Inflammatory macrophage treated with lipopolysaccharide for 4 hours (primary cell): Measurements from ENCODE around the gene LRRC74B.
"Not testable (repeated sequence)": the region's sequence is repeated elsewhere in the genome, so short reads cannot be mapped to it uniquely, and the experiment has no call there.

Experiments
- DNase-seq: peaks from one replicate; pipeline ENCODE4 v3.0.0-alpha.2; 2020

Gene LRRC74B

GRCh38 chr22:21055880-21056319 lies 10.2 kb downstream of the LRRC74B start:
- DNase-seq: peak; percentile 15

- not testable (repeated sequence) for DNase-seq
These were observed 14.6 kb downstream of the LRRC74B start for GRCh38 chr22:21060363-21060762.

DNA sequence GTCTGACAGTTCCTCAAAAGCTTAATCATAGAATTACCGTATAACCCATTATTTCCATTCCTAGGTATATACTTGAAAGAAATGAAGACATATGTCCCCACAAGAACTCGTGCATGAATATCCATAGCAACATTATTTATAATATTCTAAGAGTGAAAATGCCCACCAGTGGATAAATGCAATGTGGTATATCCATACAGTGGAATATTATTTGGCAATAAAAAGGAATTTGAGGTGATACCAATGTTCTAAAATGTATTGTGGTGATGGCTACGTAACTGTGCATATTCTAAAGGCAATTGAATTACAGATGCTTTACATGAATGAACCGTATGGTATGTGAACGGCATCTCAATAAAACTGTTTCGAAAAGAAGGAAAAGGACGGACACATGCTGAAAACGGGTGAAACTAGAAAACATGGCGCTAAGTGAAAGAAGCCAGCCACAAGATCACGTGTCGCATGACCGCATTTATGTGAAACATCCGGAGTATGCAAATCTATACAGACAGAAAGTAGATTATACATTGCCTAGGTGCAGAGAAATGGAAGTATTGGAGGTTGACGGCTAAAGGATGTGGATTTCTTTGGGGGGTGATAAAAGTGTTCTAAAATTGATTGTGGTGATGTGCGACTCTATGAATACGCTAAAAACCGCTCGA lies 16.0 kb downstream of the LRRC74B start:
- DNase-seq: not testable (repeated sequence)

DNA sequence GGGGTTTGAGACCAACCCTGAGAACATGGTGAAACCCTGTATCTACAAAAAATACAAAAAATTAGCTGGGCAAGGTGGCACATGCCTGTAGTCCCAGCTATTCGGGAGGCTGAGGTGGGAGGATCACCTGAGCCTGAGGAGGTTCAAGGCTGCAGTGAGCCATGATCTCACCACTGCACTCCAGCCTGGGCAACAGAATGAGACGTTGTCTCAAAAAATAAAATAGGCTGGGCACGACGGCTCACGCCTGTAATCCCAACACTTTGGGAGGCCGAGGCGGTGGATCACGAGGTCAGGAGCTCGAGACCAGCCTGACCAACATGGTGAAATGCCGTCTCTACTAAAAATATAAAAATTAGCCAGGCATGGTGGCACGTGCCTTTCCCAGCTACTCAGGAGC lies 18.7 kb downstream of the LRRC74B start:
- not testable (repeated sequence) for DNase-seq

GRCh38 chr22:21064917-21065864 lies 19.4 kb downstream of the LRRC74B start:
- DNase-seq: no peak

DNA sequence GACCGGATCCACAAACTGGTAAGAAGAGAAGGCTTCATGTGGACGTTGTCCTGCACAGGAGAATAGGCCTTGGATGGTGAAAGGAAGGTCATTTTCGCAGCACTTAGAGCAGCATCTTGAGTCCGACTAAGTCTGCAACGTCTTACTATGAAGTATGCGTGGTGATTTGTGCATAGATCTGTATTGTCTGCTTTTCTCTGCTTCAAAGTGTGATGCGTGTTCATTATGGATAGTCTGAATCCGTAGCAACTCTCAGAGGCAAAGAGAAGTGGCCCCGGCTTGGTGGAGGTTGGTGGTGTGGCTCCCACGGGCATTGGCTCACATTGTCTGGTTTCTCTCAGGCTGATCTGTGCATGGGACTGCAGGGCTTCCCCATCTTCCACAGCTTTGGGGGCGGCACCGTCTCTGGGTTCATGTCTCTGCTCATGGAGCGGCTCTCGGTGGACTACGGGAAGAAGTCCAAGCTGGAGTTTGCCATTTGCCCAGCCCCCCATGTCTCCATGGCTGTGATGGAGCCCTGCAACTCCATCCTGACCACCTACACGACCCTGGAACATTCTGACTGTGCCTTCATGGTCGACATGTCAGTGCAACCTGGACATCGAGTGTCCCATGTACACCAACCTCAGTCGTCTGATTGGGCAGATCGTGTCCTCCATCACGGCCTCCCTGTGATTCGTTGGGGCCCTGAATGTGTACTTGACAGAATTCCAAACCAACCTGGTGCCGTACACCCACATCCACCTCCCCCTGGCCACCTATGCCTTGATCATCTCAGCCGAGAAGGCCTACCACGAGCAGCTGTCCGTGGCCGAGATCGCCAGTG lies 21.5 kb downstream of the LRRC74B start:
- no peak for DNase-seq

GRCh38 chr22:21067901-21068680 lies 22.3 kb downstream of the LRRC74B start:
- DNase-seq: no peak

DNA sequence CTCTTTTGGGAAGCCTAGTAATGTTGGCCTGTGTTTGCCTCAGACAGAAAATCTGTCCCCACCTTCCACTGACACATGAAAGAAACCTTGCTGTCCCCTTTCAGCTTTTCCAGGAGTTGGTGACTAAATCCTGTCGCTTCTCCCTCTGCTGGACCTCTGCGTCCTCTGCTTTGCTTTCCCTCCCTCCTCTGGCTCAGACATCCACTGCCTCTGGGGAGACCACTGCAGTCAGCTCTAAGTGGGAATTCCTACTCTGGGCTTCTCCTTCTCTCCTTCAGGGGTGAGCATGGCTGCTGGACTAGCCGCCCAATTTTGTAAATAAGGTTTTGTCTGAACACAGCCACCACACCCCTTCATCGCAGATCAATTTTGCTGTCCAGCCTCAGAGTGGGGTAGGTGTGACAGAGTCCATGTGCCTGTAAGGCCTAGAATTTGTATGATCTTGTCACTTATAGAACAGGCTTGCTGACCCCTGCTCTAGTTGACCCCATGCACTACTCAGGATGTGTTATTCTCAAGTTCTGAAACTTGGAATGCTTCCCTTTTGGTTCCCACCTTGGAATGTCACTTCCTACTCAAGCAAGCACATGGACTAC lies 23.0 kb downstream of the LRRC74B start:
- DNase-seq: no peak

DNA sequence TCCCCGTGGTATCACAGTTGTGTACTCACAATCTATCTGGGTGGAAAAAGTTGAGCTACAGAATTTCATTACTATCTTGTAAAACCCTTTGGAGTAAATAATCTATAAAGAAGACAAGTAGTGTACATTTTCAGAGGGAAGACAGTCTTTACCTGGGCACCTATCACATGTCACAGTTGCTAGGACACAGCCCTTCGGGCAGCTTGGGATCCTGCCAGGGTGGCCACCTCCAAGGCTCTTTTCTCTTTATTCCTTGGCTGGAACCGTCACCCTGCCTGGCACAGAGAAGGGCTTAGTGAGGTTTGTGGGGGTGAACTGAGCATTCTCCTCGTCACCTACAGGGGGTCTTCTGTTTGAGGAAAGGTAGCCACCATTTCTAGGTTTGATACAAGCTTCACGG lies 23.6 kb downstream of the LRRC74B start:
- no peak for DNase-seq

- DNase-seq: no peak
These were observed 25.2 kb downstream of the LRRC74B start for GRCh38 chr22:21070690-21071615.

GRCh38 chr22:21071796-21072195 lies 26.1 kb downstream of the LRRC74B start:
- DNase-seq: not testable (repeated sequence)

- no peak for DNase-seq
These were observed 27.3 kb downstream of the LRRC74B start for GRCh38 chr22:21073023-21073422.

DNA sequence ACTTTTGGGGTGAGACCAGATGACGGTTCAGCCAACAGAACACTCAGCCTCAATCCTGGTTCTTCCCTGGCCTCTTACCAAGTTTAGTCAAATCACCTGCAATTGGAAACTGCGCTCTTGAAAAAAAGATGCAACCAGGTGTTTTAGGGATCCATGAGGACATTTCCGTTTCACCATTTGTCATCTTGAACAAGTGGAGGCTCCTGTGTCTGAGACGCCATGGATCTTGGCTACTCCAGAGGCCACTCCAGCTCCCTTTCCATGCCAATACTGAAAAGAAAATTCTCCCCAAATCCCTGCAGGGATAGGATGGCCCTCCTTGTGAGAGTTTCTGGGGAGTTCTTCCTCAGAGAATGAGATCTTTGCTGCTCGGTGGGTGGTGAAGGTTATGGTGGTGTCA lies 27.7 kb downstream of the LRRC74B start:
- DNase-seq: no peak

DNA sequence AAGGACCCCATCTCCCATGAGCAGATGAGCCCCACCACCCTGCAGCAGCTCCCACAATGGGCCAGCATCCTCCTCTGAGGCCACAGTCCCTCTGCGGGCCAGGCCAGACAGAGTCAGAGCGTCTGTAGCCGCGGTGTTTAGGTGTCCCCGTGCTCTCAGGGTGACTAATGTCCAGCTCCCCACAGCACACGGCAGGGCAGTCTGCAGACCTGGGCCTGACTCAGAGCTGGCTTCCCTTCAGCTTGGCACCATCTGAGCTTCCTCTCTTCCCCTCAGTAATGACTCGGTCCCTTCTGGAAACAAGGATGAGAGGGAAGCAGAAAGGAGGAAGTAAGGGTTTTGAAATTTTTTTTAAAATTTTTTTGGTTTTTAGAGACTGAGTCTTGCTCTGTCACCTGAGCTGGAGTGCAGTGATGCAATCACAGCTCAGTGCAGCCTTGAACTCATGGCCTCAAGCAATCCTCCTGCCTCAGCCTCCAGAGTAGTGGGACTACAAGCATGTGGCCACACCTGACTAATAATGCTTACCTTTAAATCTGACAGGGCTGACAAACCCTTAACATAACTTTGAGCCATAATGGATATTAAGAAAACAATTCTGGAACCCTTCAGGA lies 28.5 kb downstream of the LRRC74B start:
- DNase-seq: peak; percentile 67

- DNase-seq: no peak
These were observed 29.9 kb downstream of the LRRC74B start for GRCh38 chr22:21075516-21076138.

DNA sequence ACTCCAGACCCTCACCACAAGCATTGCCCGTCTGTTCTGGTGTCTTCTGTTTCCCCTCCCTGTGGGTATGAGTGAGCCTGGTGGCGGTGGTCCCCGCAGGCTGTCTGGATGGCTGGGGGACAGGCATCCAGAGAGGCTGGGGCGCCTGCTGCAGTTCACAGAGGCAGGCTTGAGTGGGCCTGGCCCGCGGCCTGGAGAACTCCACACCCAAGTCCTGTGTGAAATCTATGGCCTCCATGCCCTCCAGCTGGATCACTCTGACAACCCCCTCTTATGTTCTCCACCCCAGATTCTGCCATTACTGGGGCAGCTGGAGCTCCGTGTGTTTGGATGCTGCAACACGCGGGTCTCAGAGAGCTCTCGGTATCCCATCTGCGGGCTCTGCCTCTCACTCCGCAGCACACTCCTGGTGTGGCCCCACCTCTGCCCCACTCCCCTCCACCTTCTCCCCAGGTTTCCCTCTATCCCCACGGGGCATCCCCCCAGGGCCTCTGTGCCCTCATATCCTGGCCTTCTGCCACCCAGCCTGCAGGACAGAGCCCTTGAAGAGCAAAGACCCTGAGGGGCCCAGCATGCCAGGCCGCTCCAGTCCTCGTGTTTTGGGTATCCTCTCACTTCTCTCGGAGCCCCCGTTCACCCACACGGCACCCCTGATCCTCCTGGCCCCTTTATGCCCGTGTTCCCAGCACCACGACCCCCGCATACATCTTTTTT lies 31.3 kb downstream of the LRRC74B start:
- DNase-seq: no peak

DNA sequence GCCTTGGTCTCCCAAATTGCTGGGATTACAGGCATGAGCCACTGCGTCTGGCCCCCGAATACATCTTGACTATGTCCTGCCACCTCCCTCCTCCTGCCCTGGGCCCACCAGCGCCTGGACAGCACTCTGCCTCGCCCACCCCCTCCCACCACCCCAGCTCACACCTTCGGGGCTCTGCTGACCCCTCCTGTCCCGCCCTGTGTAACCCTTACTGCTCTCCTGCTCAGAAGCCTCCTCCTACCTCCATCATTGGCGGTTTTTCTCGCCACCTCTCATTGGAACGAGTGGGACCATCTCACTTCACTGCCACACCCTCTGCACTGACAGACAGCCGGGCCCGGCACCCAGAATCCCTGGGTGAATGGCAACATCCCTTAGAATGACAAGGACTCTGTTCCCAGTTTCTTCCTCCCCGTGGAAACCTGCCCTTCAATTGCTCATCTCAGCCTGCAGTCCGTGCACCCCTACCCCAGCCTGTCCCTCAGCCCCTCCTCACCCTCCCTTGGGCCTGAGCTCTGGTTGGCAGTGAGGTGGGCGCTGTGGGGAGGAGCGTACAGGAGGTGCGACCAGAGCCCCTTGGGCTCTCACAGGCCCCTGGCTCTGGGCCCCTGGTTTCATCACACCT lies 32.2 kb downstream of the LRRC74B start:
- no peak for DNase-seq

DNA sequence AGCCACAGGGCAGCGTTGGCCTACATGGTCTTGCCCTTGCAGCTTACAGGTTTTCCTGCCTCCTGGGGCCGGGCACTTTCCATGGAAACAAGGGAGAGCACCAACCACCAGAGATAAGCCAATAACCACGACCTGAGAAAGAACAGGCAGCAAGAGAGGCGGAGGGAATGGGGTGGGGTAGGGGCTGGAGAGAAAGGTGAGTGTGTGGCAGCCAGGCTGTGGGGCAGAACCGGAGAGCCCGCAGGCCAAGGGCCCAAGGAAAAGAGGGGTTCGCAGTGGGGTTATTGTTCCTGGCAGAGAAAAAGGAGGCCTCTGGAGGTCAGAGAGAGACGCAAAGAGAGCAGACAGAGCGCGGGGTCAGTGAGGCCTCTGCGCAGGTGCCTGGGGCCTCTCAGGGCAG lies 33.2 kb downstream of the LRRC74B start:
- DNase-seq: no peak

DNA sequence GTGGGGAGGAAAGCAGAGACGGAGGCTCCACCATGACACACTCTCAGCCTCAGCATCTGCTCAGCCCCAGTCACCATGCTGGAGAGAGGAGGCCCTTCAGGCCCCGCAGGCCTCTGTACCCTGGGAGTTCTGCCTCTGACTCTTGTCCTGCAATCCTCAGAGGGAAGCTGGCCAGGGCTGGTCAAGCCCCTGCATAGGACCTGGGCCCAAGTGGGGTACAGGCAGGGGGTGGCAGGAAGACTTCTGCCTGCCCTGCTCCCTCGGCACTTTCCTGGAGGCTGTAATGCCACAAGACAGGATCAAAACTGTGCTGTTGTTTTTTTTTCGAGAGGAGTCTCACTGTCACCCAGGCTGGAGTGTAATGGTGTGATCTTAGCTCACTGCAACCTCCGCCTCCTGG lies 33.7 kb downstream of the LRRC74B start:
- no peak for DNase-seq
